ENCODE data around the gene TTN. TPM values are rescaled to one million over a fixed set of nuclear protein-coding genes. Genes with fewer than 3 reads are reported as not detected.

The TTN gene
- total RNA-seq, 1 experiment from 2014 or later, result 0.13 TPM

DNA sequence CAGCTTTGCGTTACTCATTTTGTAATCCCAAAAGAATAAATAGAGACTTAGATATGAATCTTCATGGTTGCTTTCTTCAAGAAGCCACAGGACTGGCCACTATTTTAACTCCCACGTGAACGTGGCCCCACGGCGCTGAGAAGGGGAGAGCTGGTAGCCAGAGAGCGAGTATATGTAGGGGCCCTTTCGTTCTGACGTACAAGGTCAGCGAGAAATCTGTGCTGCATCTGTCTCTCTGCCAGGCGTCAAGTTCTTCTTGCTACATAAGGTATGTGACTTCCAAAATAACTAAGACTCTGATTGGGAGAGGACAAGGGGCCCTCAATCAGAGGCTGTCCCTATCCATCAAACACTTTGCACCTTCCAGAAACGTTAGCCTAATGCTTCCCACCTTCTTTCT is 177.8 kb downstream of the TTN start:
- DNase-seq (ENCODE audit: low read depth, low spot score) (no peak), ATAC-seq (no peak)
- Histone ChIP-seq H3K27me3 (ENCODE audit: control insufficient read depth, insufficient read depth, low read length) (peaks cover 13% of the 10 kb centered on the region), H3K27ac (ENCODE audit: low read length) (no peak overlapping the region), H3K4me1 (ENCODE audit: control insufficient read depth, insufficient read depth, low read length) (no peaks in the 10 kb centered on the region), H3K4me3 (ENCODE audit: low read depth in 2 of 2, low read length in 2 of 2) (no peak overlapping the region), H3K9me3 (ENCODE audit: control insufficient read depth, insufficient read depth, low read depth, low read length) (no peaks in the 10 kb centered on the region), H3K36me3 (ENCODE audit: control insufficient read depth, insufficient read depth, low read length) (no peaks in the 10 kb centered on the region)
- TF ChIP-seq REST (IDR thresholded peaks at IDR 0.05; ENCODE audit: insufficient read depth in 1 of 2, low read depth in 2 of 2, low read length in 1 of 2) (no peak), SIN3A (IDR thresholded peaks at IDR 0.05; ENCODE audit: borderline replicate concordance, insufficient read depth, low read depth, low read length) (no peak), POLR2AphosphoS5 (IDR thresholded peaks at IDR 0.05; ENCODE audit: low read depth, low read length) (no peak), TCF7L2 (IDR thresholded peaks at IDR 0.05; ENCODE audit: low read depth, low read length) (no peak), CTCF (IDR thresholded peaks at IDR 0.05) (no peak)
- ChIA-PET POLR2A (no interaction called here), CTCF (no interaction called here)
- intact Hi-C loops (cut with micrococcal nuclease; ENCODE audit: unreplicated experiment) (no loop called here), in situ Hi-C loops (cut with HindIII; ENCODE audit: low pct_unique_long_range_greater_than_20kb, low sequenced_read_pairs) (no loop called here)
- BruUV-seq (replicated peaks), result no TSS peak

DNA sequence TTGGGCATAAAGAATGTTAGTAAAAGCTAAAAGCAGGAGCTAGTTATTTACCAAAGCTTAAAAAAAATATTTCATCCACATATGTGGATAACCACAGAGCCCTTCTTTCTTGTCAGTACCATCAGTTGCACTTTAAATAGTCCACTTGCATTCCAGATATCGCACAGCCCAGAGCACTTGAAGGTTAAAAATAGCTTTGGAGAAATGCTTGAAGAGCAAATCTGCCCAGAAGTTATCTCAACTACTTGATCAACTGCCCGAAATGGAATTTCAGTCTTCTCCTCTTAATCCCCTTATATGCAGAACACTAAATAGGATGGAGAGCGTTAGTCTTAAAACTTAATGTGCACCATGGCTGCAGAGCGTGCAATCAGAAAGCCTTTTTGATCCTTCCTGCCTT is 178.6 kb downstream of the TTN start:
- Histone ChIP-seq H3K9me3 (ENCODE audit: control insufficient read depth, insufficient read depth, low read depth, low read length) (no peaks in the 10 kb centered on the region), H3K27ac (ENCODE audit: low read length) (no peak overlapping the region), H3K4me3 (ENCODE audit: low read depth in 2 of 2, low read length in 2 of 2) (no peak overlapping the region), H3K27me3 (ENCODE audit: control insufficient read depth, insufficient read depth, low read length) (peaks cover 11% of the 10 kb centered on the region), H3K36me3 (ENCODE audit: control insufficient read depth, insufficient read depth, low read length) (no peaks in the 10 kb centered on the region), H3K4me1 (ENCODE audit: control insufficient read depth, insufficient read depth, low read length) (no peaks in the 10 kb centered on the region)
- no peak for DNase-seq (ENCODE audit: low read depth, low spot score)
- intact Hi-C loops (cut with micrococcal nuclease; ENCODE audit: unreplicated experiment) (no loop called here), in situ Hi-C loops (cut with HindIII; ENCODE audit: low pct_unique_long_range_greater_than_20kb, low sequenced_read_pairs) (no loop called here)
- ChIA-PET POLR2A (no interaction called here), CTCF (no interaction called here)
- no peak for ATAC-seq
- BruUV-seq (replicated peaks), result no TSS peak
- no peak for TF ChIP-seq CTCF (IDR thresholded peaks at IDR 0.05)
- no peak for TF ChIP-seq TCF7L2 (IDR thresholded peaks at IDR 0.05; ENCODE audit: low read depth, low read length)
- TF ChIP-seq SIN3A (IDR thresholded peaks at IDR 0.05; ENCODE audit: borderline replicate concordance, insufficient read depth, low read depth, low read length), result no peak
- no peak for TF ChIP-seq REST (IDR thresholded peaks at IDR 0.05; ENCODE audit: insufficient read depth in 1 of 2, low read depth in 2 of 2, low read length in 1 of 2)
- no peak for TF ChIP-seq POLR2AphosphoS5 (IDR thresholded peaks at IDR 0.05; ENCODE audit: low read depth, low read length)

Measured in Panc1 (cell line).